Naive thymus-derived CD4-positive, alpha-beta T cell (primary cell): ENCODE measurements around the gene ARHGEF17. TPM values are rescaled to one million over a fixed set of nuclear protein-coding genes. Genes with fewer than 3 reads are reported as not detected.

Source experiments
- ATAC-seq: fragments of 150-1000 bp; cut with Tn5 transposase; 2 replicates; pipeline ENCODE4 v1.10.0; 2021; ENCODE audit warnings: mild to moderate bottlenecking, moderate library complexity
- CTCF ChIA-PET: fragments of 350-600 bp; sonication (Branson Sonifier 250); formaldehyde crosslinking; loops from one replicate; lab custom pipeline; 2021; ENCODE audit warnings: antibody characterized with exemption; lab: Charles Lee
- POLR2A ChIA-PET: fragments of 350-600 bp; sonication (Branson Sonifier 250); formaldehyde crosslinking; loops from one replicate; lab custom pipeline; 2021; ENCODE audit warnings: antibody characterized with exemption, inconsistent platforms; lab: Charles Lee
- DNase-seq, 9 donors: peaks; one replicate each; pipeline versions ENCODE4 v3.0.0 to v3.0.0-alpha.2; 2020 to 2022; ENCODE audit warnings: mixed read lengths in 1 of 9
- H3K27ac ChIP-seq: one replicate; pipeline ENCODE4 v1.7.0; 2013; ENCODE audit warnings: mild to moderate bottlenecking, low read depth, low read length, moderate library complexity
- H3K27me3 ChIP-seq, 2 donors: one replicate each; pipeline ENCODE4 v1.7.0; 2013; ENCODE audit warnings: low read length in 2 of 2, mild to moderate bottlenecking in 2 of 2, moderate library complexity in 2 of 2; ENCODE audit not compliant: control insufficient read depth in 2 of 2, insufficient read depth in 2 of 2
- H3K36me3 ChIP-seq, 3 experiments: 1 replicate in 2 of 3; 2 replicates in 1 of 3; pipeline ENCODE4 v1.7.0; 2013; ENCODE audit warnings: low read length in 3 of 3, mild to moderate bottlenecking in 3 of 3, moderate library complexity in 1 of 3; ENCODE audit not compliant: insufficient read depth in 3 of 3, control insufficient read depth in 2 of 3
- H3K4me1 ChIP-seq, 2 donors: one replicate each; pipeline ENCODE4 v1.7.0; 2013; ENCODE audit warnings: low read length in 2 of 2, mild to moderate bottlenecking in 2 of 2, moderate library complexity in 1 of 2; ENCODE audit not compliant: control insufficient read depth in 2 of 2, insufficient read depth in 2 of 2
- H3K4me3 ChIP-seq: 2 replicates; pipeline ENCODE4 v1.7.0; 2013; ENCODE audit warnings: mild to moderate bottlenecking, low read length
- H3K9me3 ChIP-seq, 3 experiments: 1 replicate in 2 of 3; 2 replicates in 1 of 3; pipeline ENCODE4 v1.7.0; 2013; ENCODE audit warnings: low read length in 3 of 3; ENCODE audit not compliant: control insufficient read depth in 2 of 3
- H3K27ac Mint-ChIP-seq, 9 donors: one replicate each; pipeline ENCODE4 v1.8.0; 2020 to 2022; ENCODE audit warnings: mixed read lengths in 9 of 9, mild to moderate bottlenecking in 8 of 9, moderate library complexity in 5 of 9, inconsistent platforms in 2 of 9
- H3K27me3 Mint-ChIP-seq, 5 donors: one replicate each; pipeline ENCODE4 v1.8.0; 2021 to 2022; ENCODE audit warnings: mixed read lengths in 5 of 5, mild to moderate bottlenecking in 1 of 5
- H3K36me3 Mint-ChIP-seq, 5 donors: one replicate each; pipeline ENCODE4 v1.8.0; 2020 to 2022; ENCODE audit warnings: mixed read lengths in 5 of 5, mild to moderate bottlenecking in 3 of 5, inconsistent platforms in 1 of 5
- H3K4me1 Mint-ChIP-seq, 7 donors: one replicate each; pipeline ENCODE4 v1.8.0; 2020 to 2022; ENCODE audit warnings: mixed read lengths in 7 of 7, mild to moderate bottlenecking in 3 of 7, inconsistent platforms in 1 of 7
- H3K4me3 Mint-ChIP-seq, 10 donors: one replicate each; pipeline ENCODE4 v1.8.0; 2020 to 2022; ENCODE audit warnings: mild to moderate bottlenecking in 10 of 10, mixed read lengths in 10 of 10, moderate library complexity in 6 of 10, inconsistent platforms in 2 of 10
- H3K9me3 Mint-ChIP-seq, 11 donors: one replicate each; pipeline ENCODE4 v1.8.0; 2020 to 2022; ENCODE audit warnings: mixed read lengths in 11 of 11, mild to moderate bottlenecking in 4 of 11, inconsistent platforms in 1 of 11, moderate library complexity in 1 of 11
- intact Hi-C, 2 donors: fragments of 100-400 bp; cut with micrococcal nuclease; formaldehyde crosslinking; loops; one replicate each; pipeline ENCODE4 v1.15.1; 2023
- polyA plus RNA-seq, 2 donors: library from polyadenylated mRNA; unstranded; fragments of 300-500 nt; fragmentation: Illumina TruSeq; gene quantifications; one replicate each; pipeline ENCODE4 v1.2.3, GENCODE V29; 2021
- total RNA-seq, 6 experiments: library from RNA in 5 of 6; stranded (reverse) in 5 of 6; gene quantifications; 1 replicate in 5 of 6; 2 replicates in 1 of 6; pipeline ENCODE4 v1.2.3 and lab custom pipeline; 2021 to 2026

The ARHGEF17 gene
- total and polyA plus RNA-seq, 7 experiments from 2014 or later = 0.11 to 1.1 (median 0.98) TPM; not detected in 4

DNA sequence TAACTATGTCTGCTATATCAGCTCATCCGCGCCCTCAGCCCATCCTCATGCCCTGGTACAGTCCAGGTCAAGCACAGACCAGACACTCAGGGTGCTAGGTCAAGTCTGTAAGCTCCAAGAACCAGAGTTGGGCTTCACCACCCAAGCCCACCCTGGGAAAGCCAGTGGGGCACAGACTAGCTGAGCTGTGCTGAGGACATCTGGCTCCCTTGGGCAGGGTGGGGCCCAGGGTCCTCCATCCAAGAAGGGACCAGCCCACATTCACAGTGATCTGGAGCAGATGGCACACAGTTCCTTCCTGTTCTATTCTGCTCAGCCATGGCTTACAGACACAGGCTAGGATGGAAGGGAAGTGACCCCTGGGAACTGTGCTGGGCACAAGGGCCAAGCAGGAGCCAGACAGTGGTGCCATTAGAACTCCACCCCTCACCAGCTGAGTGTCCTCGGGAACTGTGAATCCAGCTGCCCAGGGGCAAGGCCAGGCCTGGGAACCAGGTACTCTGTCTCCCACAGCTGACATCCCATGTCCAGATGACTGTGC lies 26.8 kb upstream of the ARHGEF17 start:
- intact Hi-C loops = no loop called here
- H3K27ac Mint-ChIP-seq = no peak overlapping the region
- no peaks in the 10 kb centered on the region for H3K36me3 Mint-ChIP-seq
- Histone ChIP-seq H3K27me3 (no peaks in the 10 kb centered on the region), H3K4me3 (no peak overlapping the region), H3K4me1 (no peaks in the 10 kb centered on the region), H3K27ac (no peak overlapping the region), H3K9me3 (no peaks in the 10 kb centered on the region), H3K36me3 (no peaks in the 10 kb centered on the region)
- ATAC-seq (peak; percentile 54), DNase-seq (no peak)
- H3K4me1 Mint-ChIP-seq = peaks cover 0 to 14% (median 0%) of the 10 kb centered on the region in 7 donors
- H3K27me3 Mint-ChIP-seq = peaks cover 0 to 22% (median 0%) of the 10 kb centered on the region in 5 donors
- no peaks in the 10 kb centered on the region for H3K9me3 Mint-ChIP-seq
- ChIA-PET CTCF (no interaction called here), POLR2A (no interaction called here)
- no peak overlapping the region for H3K4me3 Mint-ChIP-seq

DNA sequence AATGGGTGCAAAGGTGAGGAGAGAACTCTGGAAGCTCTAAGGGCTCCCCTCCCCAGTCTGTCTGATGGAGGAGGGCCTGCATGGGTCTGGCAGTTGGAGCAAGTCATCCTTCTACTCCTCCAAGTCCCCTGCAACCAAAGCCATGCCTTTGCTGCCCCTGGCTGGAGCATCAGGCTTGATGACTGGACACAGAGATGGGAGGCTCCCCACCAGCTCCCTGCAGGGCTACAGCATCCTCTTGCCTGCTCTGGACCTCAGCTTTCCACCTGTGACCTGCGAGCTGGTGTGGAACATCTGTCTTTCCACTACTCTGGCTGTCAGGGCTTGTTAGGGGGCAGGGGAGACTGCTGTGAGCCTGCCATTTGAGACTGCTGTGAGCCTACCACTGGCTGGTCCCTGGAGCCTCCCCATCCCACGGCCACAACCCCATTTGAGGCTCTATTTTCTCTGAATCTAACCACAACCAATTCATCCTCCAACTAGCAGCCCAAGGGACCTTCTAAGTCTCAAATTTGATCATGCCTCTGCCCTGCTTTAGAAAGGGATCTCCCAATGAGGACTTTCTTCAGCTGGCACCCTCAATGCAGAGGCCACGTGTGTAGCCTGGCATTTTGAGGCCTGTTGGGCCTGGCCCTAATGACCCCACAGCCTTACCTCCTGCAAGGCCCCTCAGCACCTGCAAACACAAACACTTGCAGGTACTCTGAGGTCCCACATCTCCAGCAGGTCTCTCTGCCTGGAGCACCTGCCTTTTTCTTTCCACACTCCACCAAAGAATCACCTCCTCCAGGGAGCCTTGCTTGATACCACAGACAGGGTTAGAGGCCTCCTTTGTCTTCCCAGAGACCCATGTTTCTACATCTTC lies 26.0 kb upstream of the ARHGEF17 start:
- no peaks in the 10 kb centered on the region for H3K9me3 ChIP-seq
- POLR2A ChIA-PET = no interaction called here
- intact Hi-C loops = no loop called here
- CTCF ChIA-PET = interaction anchor here (1.7 kb wide), 1 partner anchor 12 kb away, joined by 6 read pairs; no protein-coding TSS in a partner anchor
- H3K4me3 Mint-ChIP-seq = no peak overlapping the region
- ATAC-seq = no peak
- H3K4me1 Mint-ChIP-seq = peaks cover 0 to 16% (median 0%) of the 10 kb centered on the region in 7 donors
- no peaks in the 10 kb centered on the region for H3K9me3 Mint-ChIP-seq
- H3K27ac ChIP-seq = no peak overlapping the region
- no peaks in the 10 kb centered on the region for H3K36me3 Mint-ChIP-seq
- H3K4me3 ChIP-seq = no peak overlapping the region
- H3K4me1 ChIP-seq = no peaks in the 10 kb centered on the region
- H3K27me3 ChIP-seq = no peaks in the 10 kb centered on the region
- H3K27ac Mint-ChIP-seq = peak overlapping the region in 1 of 9 donors; percentile 34
- H3K27me3 Mint-ChIP-seq = peaks cover 0 to 17% (median 3%) of the 10 kb centered on the region in 5 donors
- DNase-seq = no peak
- no peaks in the 10 kb centered on the region for H3K36me3 ChIP-seq

DNA sequence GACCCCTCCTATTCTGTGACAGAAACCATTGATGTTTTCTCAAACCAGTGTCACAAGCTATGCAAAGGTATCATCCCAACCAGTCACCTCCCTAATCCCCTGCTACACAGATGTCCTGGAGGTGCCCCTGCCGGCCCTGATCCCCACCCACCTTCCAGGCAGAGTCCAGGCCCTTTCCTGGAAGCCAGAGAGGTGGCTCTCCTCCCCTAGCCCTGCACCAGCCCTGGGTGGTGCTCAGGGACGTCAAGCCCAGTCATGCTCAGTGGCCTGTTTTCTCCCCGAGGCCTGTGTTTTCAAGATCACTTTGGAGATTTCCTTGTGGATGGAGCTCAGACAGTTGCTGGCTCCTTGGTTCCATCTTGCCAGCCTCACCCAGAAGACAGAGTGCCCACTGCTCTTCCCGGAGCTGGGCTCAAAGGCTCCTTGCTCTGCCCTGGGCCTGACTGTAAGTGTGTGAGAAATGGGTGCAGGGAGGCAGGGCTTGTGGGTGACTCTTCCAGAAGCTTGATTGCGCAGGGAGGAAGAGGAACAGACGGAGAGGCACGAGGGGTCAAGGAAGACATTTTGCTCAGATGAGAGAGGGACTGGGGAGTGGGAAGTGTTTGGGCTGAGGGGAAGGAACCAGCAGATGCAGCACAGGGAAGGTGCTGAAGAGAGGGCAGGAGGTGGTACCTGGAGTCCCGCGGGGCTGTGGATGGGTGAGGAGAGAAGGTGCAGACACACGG lies 24.6 kb upstream of the ARHGEF17 start:
- Mint-ChIP-seq H3K4me1 (peaks cover 0 to 28% (median 3%) of the 10 kb centered on the region in 7 donors), H3K27ac (no peak overlapping the region), H3K4me3 (no peak overlapping the region), H3K9me3 (no peaks in the 10 kb centered on the region), H3K36me3 (no peaks in the 10 kb centered on the region), H3K27me3 (peaks cover 0 to 14% (median 3%) of the 10 kb centered on the region in 5 donors)
- CTCF ChIA-PET = interaction anchor here (1.7 kb wide), 1 partner anchor 11 kb away, joined by 6 read pairs; no protein-coding TSS in a partner anchor
- intact Hi-C loops = no loop called here
- Histone ChIP-seq H3K36me3 (no peaks in the 10 kb centered on the region), H3K9me3 (no peaks in the 10 kb centered on the region), H3K27me3 (no peaks in the 10 kb centered on the region), H3K4me1 (no peaks in the 10 kb centered on the region), H3K27ac (no peak overlapping the region), H3K4me3 (no peak overlapping the region)
- POLR2A ChIA-PET = no interaction called here
- DNase-seq = no peak
- ATAC-seq = peak; percentile 40

DNA sequence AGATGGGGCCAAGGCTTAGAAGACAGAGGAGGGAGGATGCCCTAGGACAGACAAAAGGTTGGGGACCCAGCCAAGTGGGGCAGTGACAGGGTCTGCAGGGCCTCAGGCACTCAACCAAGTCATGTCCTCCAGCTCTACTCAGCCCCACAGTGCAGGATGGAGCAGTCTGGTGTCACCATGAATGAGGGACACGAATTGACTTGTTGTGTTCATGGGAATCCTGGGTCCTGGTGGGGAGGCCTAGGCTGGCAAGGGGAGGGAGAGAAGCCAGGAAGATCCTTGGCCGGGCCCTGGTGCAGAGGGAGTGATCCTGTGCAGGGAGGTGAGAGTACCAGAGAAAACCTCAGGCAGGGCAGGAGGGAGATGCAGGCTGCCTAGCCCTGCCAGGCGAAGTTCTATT lies 24.0 kb upstream of the ARHGEF17 start:
- Mint-ChIP-seq H3K4me1 (peaks cover 0 to 34% (median 7%) of the 10 kb centered on the region in 7 donors), H3K9me3 (no peaks in the 10 kb centered on the region), H3K36me3 (no peaks in the 10 kb centered on the region), H3K27me3 (peaks cover 0 to 8% (median 3%) of the 10 kb centered on the region in 5 donors), H3K27ac (no peak overlapping the region), H3K4me3 (no peak overlapping the region)
- H3K27ac ChIP-seq = no peak overlapping the region
- H3K27me3 ChIP-seq = no peaks in the 10 kb centered on the region
- ATAC-seq = no peak
- H3K4me1 ChIP-seq = peaks cover 0 to 2% of the 10 kb centered on the region in 2 donors
- CTCF ChIA-PET = no interaction called here
- H3K9me3 ChIP-seq = no peaks in the 10 kb centered on the region
- POLR2A ChIA-PET = no interaction called here
- DNase-seq = no peak
- intact Hi-C loops = no loop called here
- H3K4me3 ChIP-seq = no peak overlapping the region
- H3K36me3 ChIP-seq = no peaks in the 10 kb centered on the region

DNA sequence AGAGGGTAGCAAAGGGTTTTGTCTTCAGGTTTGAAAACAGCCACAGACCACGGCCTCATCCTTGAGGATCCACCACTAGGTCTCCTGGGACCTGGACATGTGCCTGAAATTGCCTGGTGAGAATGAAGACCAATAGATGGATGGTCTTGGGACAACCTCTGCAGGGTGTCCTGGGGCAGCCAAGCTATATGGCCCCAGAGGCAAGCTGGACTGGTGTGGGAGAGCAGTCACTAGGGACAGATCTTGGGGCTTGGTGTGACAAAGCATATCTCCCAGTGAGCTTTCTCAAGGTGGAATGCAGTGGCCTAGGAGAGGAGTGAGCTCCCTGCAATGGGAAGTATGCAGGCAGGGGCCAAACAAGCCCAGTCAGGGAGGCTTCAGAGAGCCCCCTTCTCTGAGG lies 22.4 kb upstream of the ARHGEF17 start:
- Histone ChIP-seq H3K36me3 (no peaks in the 10 kb centered on the region), H3K27ac (no peak overlapping the region), H3K9me3 (no peaks in the 10 kb centered on the region), H3K4me1 (peaks cover 0 to 4% of the 10 kb centered on the region in 2 donors), H3K4me3 (no peak overlapping the region), H3K27me3 (no peaks in the 10 kb centered on the region)
- no peak for ATAC-seq
- no peaks in the 10 kb centered on the region for H3K36me3 Mint-ChIP-seq
- H3K9me3 Mint-ChIP-seq = peaks cover 0 to 2% (median 0%) of the 10 kb centered on the region in 11 donors
- intact Hi-C loops = no loop called here
- peaks cover 0 to 36% (median 9%) of the 10 kb centered on the region in 7 donors for H3K4me1 Mint-ChIP-seq
- H3K4me3 Mint-ChIP-seq = no peak overlapping the region
- ChIA-PET POLR2A (interaction anchor here (0.7 kb wide), 1 partner anchor 540 kb away, joined by 3 read pairs; no protein-coding TSS in a partner anchor), CTCF (interaction anchor here (0.6 to 0.7 kb wide), 2 partner anchors 9 to 49 kb away, joined by 3 read pairs; no protein-coding TSS in a partner anchor)
- no peak for DNase-seq
- H3K27me3 Mint-ChIP-seq = peaks cover 0 to 6% (median 4%) of the 10 kb centered on the region in 5 donors
- H3K27ac Mint-ChIP-seq = no peak overlapping the region

DNA sequence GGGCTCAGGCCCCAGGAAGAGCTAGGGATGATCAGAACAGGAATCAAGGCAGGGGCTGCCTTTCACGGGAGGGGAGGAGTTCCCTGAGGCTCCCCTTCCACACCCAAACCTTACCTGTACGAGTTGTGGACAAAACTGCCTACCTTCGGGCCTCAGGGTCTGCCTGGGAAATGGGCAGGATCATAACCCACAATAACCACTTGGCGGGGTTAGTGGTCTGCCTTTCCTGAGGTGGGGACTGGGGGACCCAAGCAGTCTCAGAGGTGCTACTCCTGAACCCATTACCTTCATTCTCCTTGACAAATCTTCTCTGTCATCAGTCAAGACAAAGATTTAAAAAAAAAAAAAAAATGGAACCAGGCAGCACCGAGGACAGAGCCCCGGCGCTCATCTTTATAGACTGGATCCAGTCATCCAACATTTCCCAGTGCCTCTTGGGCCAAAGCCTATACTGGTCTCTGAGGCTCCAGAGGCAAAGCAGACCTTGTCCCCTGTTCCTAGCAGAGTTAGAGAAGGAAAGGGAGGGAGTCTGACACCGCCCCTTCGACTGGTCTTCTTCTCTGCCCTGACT lies 21.8 kb upstream of the ARHGEF17 start:
- CTCF ChIA-PET = no interaction called here

More for the DNA sequence above, 21.8 kb upstream of the ARHGEF17 start:
- H3K9me3 ChIP-seq = no peaks in the 10 kb centered on the region
- H3K27ac Mint-ChIP-seq = no peak overlapping the region
- POLR2A ChIA-PET = interaction anchor here (0.7 kb wide), 1 partner anchor 539 kb away, joined by 3 read pairs; no protein-coding TSS in a partner anchor
- peaks cover 0 to 33% (median 9%) of the 10 kb centered on the region in 7 donors for H3K4me1 Mint-ChIP-seq
- DNase-seq (no peak), ATAC-seq (no peak)
- H3K9me3 Mint-ChIP-seq = peaks cover 0 to 2% (median 0%) of the 10 kb centered on the region in 11 donors
- no peaks in the 10 kb centered on the region for H3K36me3 Mint-ChIP-seq
- H3K27ac ChIP-seq = no peak overlapping the region
- peaks cover 0 to 4% of the 10 kb centered on the region in 2 donors for H3K4me1 ChIP-seq
- H3K36me3 ChIP-seq = no peaks in the 10 kb centered on the region
- intact Hi-C loops = no loop called here
- H3K27me3 ChIP-seq = no peaks in the 10 kb centered on the region
- peaks cover 0 to 6% (median 4%) of the 10 kb centered on the region in 5 donors for H3K27me3 Mint-ChIP-seq
- H3K4me3 Mint-ChIP-seq = no peak overlapping the region
- H3K4me3 ChIP-seq = no peak overlapping the region
